Measurements from ENCODE around the gene CRMP1. TPM values are rescaled to one million over a fixed set of nuclear protein-coding genes. Genes with fewer than 3 reads are reported as not detected.

CRMP1 gene
- total RNA-seq, 4 donors from 2014 or later, result 0.21 to 0.59 (median 0.30) TPM; not detected in 1

DNA sequence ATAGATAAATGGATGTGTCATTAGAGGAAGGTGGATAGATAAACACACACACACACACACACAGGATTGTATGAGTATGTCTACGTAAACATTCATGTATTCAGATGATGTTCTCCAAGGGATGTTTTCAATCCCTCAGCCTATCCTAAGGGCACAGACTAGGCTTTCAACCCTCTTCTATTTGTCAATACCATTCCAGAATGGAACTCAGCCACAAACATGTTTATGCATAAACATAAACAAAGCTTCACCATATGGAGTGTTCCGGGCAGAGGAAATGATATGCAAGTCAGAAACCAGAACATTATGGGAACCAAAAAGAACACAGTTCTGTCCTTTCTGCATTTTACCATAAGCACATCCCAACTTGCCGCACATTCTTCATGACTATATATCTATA lies 25.0 kb downstream of the CRMP1 start:
- Histone ChIP-seq H3K27me3 (no peaks in the 10 kb centered on the region), H3K27ac (no peak overlapping the region), H3K9me3 (no peaks in the 10 kb centered on the region), H3K36me3 (no peaks in the 10 kb centered on the region), H3K4me1 (no peaks in the 10 kb centered on the region), H3K4me3 (no peak overlapping the region)
- no peak for TF ChIP-seq POLR2A (IDR thresholded peaks at IDR 0.05)
- TF ChIP-seq, protein P1, sequence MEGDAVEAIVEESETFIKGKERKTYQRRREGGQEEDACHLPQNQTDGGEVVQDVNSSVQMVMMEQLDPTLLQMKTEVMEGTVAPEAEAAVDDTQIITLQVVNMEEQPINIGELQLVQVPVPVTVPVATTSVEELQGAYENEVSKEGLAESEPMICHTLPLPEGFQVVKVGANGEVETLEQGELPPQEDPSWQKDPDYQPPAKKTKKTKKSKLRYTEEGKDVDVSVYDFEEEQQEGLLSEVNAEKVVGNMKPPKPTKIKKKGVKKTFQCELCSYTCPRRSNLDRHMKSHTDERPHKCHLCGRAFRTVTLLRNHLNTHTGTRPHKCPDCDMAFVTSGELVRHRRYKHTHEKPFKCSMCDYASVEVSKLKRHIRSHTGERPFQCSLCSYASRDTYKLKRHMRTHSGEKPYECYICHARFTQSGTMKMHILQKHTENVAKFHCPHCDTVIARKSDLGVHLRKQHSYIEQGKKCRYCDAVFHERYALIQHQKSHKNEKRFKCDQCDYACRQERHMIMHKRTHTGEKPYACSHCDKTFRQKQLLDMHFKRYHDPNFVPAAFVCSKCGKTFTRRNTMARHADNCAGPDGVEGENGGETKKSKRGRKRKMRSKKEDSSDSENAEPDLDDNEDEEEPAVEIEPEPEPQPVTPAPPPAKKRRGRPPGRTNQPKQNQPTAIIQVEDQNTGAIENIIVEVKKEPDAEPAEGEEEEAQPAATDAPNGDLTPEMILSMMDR (IDR thresholded peaks at IDR 0.05), result no peak
- no peak for TF ChIP-seq EP300 (IDR thresholded peaks at IDR 0.05)
- DNase-seq (ENCODE audit: low spot score in 2 of 2), result no peak
- 89 to 90% methylated on average over 3 of the region's 3 CpGs for WGBS, 2 donors

DNA sequence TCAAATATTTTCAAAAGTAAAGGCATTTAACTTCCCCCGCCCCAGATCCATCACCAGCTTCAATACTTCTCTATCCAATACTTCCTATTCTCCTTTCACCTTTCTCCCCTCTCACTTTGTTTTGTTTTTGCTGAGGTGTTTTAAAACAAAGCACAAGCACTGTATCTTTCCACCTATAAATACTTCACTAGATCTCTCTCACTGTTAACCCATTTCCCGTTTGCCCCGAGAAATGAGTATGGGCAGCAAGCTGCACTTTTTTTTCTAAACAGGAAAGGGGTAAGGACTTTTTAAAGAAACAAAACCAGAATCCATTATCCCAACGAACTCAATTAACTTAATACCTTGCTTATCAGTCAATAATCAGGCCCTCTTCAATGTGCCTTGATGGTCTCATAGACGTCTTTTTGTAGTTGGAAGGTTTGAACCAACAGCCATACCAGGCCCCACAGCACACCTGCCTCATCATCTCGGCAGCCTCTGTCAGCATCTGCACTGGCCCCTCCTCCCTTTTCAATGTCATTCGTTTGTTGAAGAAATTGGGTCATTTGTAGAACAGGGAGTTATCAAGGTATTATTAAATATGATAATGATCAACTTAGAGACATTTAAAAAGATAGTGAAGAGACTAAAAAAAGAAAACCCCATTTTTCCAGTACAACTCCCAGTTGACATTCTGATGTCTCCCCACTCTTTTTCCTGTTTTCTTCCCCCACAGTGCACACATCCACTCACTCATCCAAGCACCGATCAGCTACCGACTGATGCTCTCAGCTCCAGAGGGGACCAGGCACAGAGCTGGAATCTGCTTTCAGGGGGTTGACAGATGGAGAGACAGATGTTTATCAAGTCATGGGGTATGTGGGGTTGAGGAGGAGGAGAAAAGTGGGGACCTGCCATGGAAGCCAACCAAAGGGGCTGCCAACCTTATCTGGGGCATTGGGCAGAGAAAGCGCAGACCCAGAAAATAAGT lies 25.8 kb downstream of the CRMP1 start:
- no peak overlapping the region for H3K27ac ChIP-seq
- no peak for DNase-seq (ENCODE audit: low spot score in 2 of 2)
- no peaks in the 10 kb centered on the region for H3K9me3 ChIP-seq
- 75 to 82% methylated on average over 10 of the region's 10 CpGs for WGBS, 2 donors
- H3K4me1 ChIP-seq, result no peaks in the 10 kb centered on the region
- H3K4me3 ChIP-seq, result no peak overlapping the region
- H3K27me3 ChIP-seq, result no peaks in the 10 kb centered on the region
- no peaks in the 10 kb centered on the region for H3K36me3 ChIP-seq
- TF ChIP-seq POLR2A (IDR thresholded peaks at IDR 0.05), result no peak
- no peak for TF ChIP-seq EP300 (IDR thresholded peaks at IDR 0.05)
- TF ChIP-seq, protein P1 (IDR thresholded peaks at IDR 0.05), result no peak

DNA sequence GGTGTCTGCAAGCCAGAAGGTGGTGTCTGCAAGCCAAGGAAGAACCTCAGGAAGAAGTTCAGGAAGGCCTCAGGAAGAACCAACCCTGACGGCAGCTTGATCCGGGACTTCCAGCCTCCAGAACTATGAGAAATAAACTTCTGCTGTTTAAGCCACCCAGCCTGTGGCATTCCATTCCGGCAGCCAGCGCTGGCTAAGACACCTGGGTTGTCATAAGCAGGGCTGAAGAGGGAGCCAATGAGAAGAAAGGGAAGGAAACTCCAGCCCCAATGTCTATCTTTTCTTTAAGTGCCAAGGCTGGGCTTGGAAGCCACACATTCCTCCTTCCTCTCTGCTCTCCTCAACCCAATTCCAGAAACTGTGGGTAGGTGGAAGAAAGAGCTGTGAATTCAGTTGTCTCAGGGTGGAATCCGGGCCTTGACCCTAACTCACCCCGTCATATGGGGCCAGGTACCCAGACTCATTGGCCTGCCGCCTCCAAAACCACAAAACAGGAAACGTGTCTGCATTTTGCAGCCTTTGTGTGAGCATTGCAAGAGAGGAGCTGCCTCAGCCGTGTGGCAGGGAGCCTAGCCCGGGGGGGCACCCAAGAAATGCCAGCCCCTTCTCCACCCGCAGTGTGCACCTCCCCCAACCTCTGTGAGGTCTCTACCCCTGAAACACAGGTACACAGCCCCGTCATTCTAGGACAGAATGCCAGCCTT lies 26.8 kb downstream of the CRMP1 start:
- TF ChIP-seq POLR2A (IDR thresholded peaks at IDR 0.05) (no peak), EP300 (IDR thresholded peaks at IDR 0.05) (no peak)
- TF ChIP-seq, protein P1 (IDR thresholded peaks at IDR 0.05), result no peak
- no peaks in the 10 kb centered on the region for H3K4me1 ChIP-seq
- H3K27me3 ChIP-seq, result no peaks in the 10 kb centered on the region
- no peak for DNase-seq (ENCODE audit: low spot score in 2 of 2)
- H3K9me3 ChIP-seq, result no peaks in the 10 kb centered on the region
- H3K27ac ChIP-seq, result no peak overlapping the region
- H3K36me3 ChIP-seq, result no peaks in the 10 kb centered on the region
- WGBS, 2 donors, result 74 to 77% methylated on average over 11 of the region's 12 CpGs
- H3K4me3 ChIP-seq, result no peak overlapping the region

DNA sequence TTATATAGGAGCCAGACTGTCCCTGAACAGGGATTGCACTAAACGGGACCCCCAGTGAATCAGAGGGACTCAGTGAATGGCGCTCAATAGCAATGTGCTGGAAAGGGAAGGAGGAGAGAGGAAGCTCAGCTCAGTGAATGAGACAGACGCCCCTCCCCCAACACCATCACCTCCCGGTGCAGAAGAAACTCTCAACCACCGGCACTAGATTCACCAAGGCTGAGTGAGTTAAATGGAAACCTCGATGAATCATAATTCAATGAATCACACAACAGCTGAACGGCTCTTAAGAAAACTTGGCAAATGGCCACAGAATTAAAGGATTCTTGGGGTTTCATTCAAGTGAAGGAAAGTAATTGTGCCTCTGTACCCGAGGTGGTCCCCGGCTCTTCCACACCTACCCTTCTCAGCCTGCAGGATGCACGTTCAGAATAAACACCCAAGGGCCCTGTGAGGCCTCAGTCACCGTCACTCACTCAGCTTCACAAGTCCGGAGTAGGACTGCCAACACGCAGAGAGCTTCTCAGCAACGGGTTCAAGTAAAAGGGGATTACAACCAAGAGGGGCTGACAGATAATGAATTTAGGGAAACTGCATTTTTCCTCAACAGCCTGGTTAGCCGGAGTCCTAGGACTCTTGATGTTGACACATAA lies 29.3 kb downstream of the CRMP1 start:
- H3K36me3 ChIP-seq, result no peaks in the 10 kb centered on the region
- TF ChIP-seq EP300 (IDR thresholded peaks at IDR 0.05) (no peak), POLR2A (IDR thresholded peaks at IDR 0.05) (no peak)
- TF ChIP-seq, protein P1 (IDR thresholded peaks at IDR 0.05), result no peak
- no peaks in the 10 kb centered on the region for H3K27me3 ChIP-seq
- 49% methylated on average over 15 of the region's 15 CpGs for whole genome bisulfite sequencing, 2 donors
- no peaks in the 10 kb centered on the region for H3K9me3 ChIP-seq
- no peak overlapping the region for H3K4me3 ChIP-seq
- H3K4me1 ChIP-seq, result no peaks in the 10 kb centered on the region
- no peak for DNase-seq (ENCODE audit: low spot score in 2 of 2)
- no peak overlapping the region for H3K27ac ChIP-seq
